GM23338 (cell line): ENCODE results near the gene NEMP2.

Experiments
- CREB1 ChIP-seq: fragments of 250-450 bp; sonication (Bioruptor Pico); IDR thresholded peaks from 2 replicates; pipeline ENCODE4 v1.5.0; 2020; ENCODE audit warnings: low read depth, mild to moderate bottlenecking, moderate library complexity
- CTCF ChIP-seq, 2 experiments: fragments of 200-600 bp in 1 of 2; sonication (generic) in 1 of 2; conservative IDR thresholded peaks; 2 replicates each; pipeline versions ENCODE4 v1.5.1 to v1.6.1; 2016 to 2017; ENCODE audit warnings: antibody characterized with exemption in 2 of 2, low read depth in 2 of 2, mild to moderate bottlenecking in 2 of 2, moderate library complexity in 1 of 2
- EZH2 ChIP-seq: fragments of 200-600 bp; sonication (generic); IDR thresholded peaks from one replicate; pipeline ENCODE4 v1.8.0; 2017; ENCODE audit warnings: antibody characterized with exemption, mild to moderate bottlenecking, low read depth; ENCODE audit not compliant: unreplicated experiment
- EZH2phosphoT487 ChIP-seq: fragments of 200-600 bp; sonication (generic); IDR thresholded peaks from one replicate; pipeline ENCODE4 v1.8.1; 2018; ENCODE audit warnings: antibody characterized with exemption; ENCODE audit not compliant: unreplicated experiment
- NANOG ChIP-seq: IDR thresholded peaks from 2 replicates; pipeline ENCODE4 v1.6.1; 2016; ENCODE audit warnings: antibody characterized with exemption, borderline replicate concordance
- POLR2AphosphoS5 ChIP-seq: IDR thresholded peaks from 2 replicates; pipeline ENCODE4 v1.6.1; 2016; ENCODE audit warnings: antibody characterized with exemption, low read depth
- ZNF331 ChIP-seq: fragments of 250-450 bp; sonication (Bioruptor Pico); IDR thresholded peaks from 2 replicates; pipeline ENCODE4 v1.5.0; 2020; ENCODE audit warnings: low read depth, mild to moderate bottlenecking, moderate library complexity
- TF ChIP-seq, protein P1 (sequence below): IDR thresholded peaks from 2 replicates; pipeline ENCODE4 v1.6.1; 2016; ENCODE audit warnings: antibody characterized with exemption
- TF ChIP-seq, protein P2 (sequence below): IDR thresholded peaks from one replicate; pipeline ENCODE4 v1.6.1; 2018; ENCODE audit warnings: antibody characterized with exemption; ENCODE audit not compliant: unreplicated experiment

GRCh38 chr2:190454795-190455194 lies 79.7 kb downstream of the NEMP2 start:
- TF ChIP-seq CTCF (conservative IDR thresholded peaks at IDR 0.05; ENCODE audit: low read depth in 2 of 2) = no peak
- TF ChIP-seq EZH2phosphoT487 = no peak
- TF ChIP-seq, protein P1, sequence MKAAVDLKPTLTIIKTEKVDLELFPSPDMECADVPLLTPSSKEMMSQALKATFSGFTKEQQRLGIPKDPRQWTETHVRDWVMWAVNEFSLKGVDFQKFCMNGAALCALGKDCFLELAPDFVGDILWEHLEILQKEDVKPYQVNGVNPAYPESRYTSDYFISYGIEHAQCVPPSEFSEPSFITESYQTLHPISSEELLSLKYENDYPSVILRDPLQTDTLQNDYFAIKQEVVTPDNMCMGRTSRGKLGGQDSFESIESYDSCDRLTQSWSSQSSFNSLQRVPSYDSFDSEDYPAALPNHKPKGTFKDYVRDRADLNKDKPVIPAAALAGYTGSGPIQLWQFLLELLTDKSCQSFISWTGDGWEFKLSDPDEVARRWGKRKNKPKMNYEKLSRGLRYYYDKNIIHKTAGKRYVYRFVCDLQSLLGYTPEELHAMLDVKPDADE = no peak
- TF ChIP-seq POLR2AphosphoS5 = no peak
- TF ChIP-seq EZH2 = no peak
- no peak for TF ChIP-seq CREB1 (CRISPR knock-in tag)
- TF ChIP-seq, protein P2, sequence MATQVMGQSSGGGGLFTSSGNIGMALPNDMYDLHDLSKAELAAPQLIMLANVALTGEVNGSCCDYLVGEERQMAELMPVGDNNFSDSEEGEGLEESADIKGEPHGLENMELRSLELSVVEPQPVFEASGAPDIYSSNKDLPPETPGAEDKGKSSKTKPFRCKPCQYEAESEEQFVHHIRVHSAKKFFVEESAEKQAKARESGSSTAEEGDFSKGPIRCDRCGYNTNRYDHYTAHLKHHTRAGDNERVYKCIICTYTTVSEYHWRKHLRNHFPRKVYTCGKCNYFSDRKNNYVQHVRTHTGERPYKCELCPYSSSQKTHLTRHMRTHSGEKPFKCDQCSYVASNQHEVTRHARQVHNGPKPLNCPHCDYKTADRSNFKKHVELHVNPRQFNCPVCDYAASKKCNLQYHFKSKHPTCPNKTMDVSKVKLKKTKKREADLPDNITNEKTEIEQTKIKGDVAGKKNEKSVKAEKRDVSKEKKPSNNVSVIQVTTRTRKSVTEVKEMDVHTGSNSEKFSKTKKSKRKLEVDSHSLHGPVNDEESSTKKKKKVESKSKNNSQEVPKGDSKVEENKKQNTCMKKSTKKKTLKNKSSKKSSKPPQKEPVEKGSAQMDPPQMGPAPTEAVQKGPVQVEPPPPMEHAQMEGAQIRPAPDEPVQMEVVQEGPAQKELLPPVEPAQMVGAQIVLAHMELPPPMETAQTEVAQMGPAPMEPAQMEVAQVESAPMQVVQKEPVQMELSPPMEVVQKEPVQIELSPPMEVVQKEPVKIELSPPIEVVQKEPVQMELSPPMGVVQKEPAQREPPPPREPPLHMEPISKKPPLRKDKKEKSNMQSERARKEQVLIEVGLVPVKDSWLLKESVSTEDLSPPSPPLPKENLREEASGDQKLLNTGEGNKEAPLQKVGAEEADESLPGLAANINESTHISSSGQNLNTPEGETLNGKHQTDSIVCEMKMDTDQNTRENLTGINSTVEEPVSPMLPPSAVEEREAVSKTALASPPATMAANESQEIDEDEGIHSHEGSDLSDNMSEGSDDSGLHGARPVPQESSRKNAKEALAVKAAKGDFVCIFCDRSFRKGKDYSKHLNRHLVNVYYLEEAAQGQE = no peak
- no peak for TF ChIP-seq ZNF331 (CRISPR knock-in tag)
- TF ChIP-seq NANOG = no peak
